PC-9 (cell line): ENCODE measurements around the gene PCLAF. TPM values are rescaled to one million over a fixed set of nuclear protein-coding genes. Genes with fewer than 3 reads are reported as not detected.

ENCODE experiments used
- BruUV-seq: library from RNA; stranded (reverse); fragments of 400-500 nt; replicated peaks from 2 replicates; lab custom pipeline; 2021; lab: Mats Ljungman, UMichigan
- CTCF ChIA-PET: fragments of 300-600 bp; sonication (Branson Sonifier 250); formaldehyde crosslinking; loops from one replicate; lab custom pipeline; 2022; ENCODE audit warnings: antibody characterized with exemption; lab: Charles Lee
- POLR2A ChIA-PET: fragments of 300-600 bp; sonication (Branson Sonifier 250); formaldehyde crosslinking; loops from one replicate; lab custom pipeline; 2022; ENCODE audit warnings: antibody characterized with exemption; ENCODE audit not compliant: unreplicated experiment; lab: Charles Lee
- DNase-seq, 2 experiments: peaks; one replicate each; pipeline versions ENCODE4 v3.0.0 to v3.0.0-alpha.2; 2015 to 2022; ENCODE audit warnings: mixed read lengths in 1 of 2
- H2AFZ ChIP-seq: fragments of 200-600 bp; sonication (generic); 2 replicates; pipeline ENCODE4 v1.8.1; 2017; ENCODE audit warnings: antibody characterized with exemption
- H3F3A ChIP-seq: fragments of 200-600 bp; sonication (generic); 2 replicates; pipeline ENCODE4 v1.8.1; 2017; ENCODE audit warnings: antibody characterized with exemption, mild to moderate bottlenecking, low read depth; ENCODE audit not compliant: insufficient read depth
- H3K27ac ChIP-seq: fragments of 200-600 bp; sonication (generic); 2 replicates; pipeline ENCODE4 v1.6.1; 2016; ENCODE audit warnings: mixed run types
- H3K27me3 ChIP-seq: fragments of 200-600 bp; sonication (generic); 2 replicates; pipeline ENCODE4 v1.6.1; 2016; ENCODE audit warnings: low read depth, mixed run types; ENCODE audit not compliant: insufficient read depth
- H3K36me3 ChIP-seq: fragments of 200-600 bp; sonication (generic); 2 replicates; pipeline ENCODE4 v1.6.1; 2016; ENCODE audit warnings: low read depth, mixed run types
- H3K4me1 ChIP-seq: fragments of 200-600 bp; sonication (generic); replicated peaks from 2 replicates; pipeline ENCODE4 v1.6.1; 2016; ENCODE audit warnings: mixed run types; ENCODE audit not compliant: insufficient read depth
- H3K4me2 ChIP-seq: fragments of 200-600 bp; sonication (generic); 2 replicates; pipeline ENCODE4 v1.6.1; 2017; ENCODE audit warnings: mixed run types
- H3K4me3 ChIP-seq: fragments of 200-600 bp; sonication (generic); 2 replicates; pipeline ENCODE4 v1.6.1; 2016; ENCODE audit warnings: mixed run types
- H3K79me2 ChIP-seq: fragments of 200-600 bp; sonication (generic); 2 replicates; pipeline ENCODE4 v1.6.1; 2017; ENCODE audit warnings: low read depth, mixed run types
- H3K9me2 ChIP-seq: fragments of 200-600 bp; sonication (generic); 2 replicates; pipeline ENCODE4 v1.8.1; 2017; ENCODE audit warnings: mild to moderate bottlenecking; ENCODE audit not compliant: insufficient read depth
- H3K9me3 ChIP-seq: fragments of 200-600 bp; sonication (generic); 2 replicates; pipeline ENCODE4 v1.8.1; 2016; ENCODE audit warnings: low read depth; ENCODE audit not compliant: insufficient read depth
- H4K20me1 ChIP-seq: fragments of 200-600 bp; sonication (generic); 2 replicates; pipeline ENCODE4 v1.8.1; 2017; ENCODE audit not compliant: insufficient read depth
- CTCF ChIP-seq: fragments of 200-600 bp; sonication (generic); conservative IDR thresholded peaks from 2 replicates; pipeline ENCODE4 v1.6.1; 2017; ENCODE audit warnings: mixed run types, antibody characterized with exemption, mild to moderate bottlenecking, moderate library complexity
- EZH2 ChIP-seq: fragments of 200-600 bp; sonication (generic); IDR thresholded peaks from 2 replicates; pipeline ENCODE4 v1.8.0; 2017; ENCODE audit warnings: antibody characterized with exemption, low read depth
- intact Hi-C: fragments of 100-400 bp; cut with micrococcal nuclease; formaldehyde crosslinking; loops from one replicate; pipeline ENCODE4 v1.10.0; 2022; ENCODE audit not compliant: unreplicated experiment
- total RNA-seq: library from RNA; stranded (reverse); gene quantifications from 2 replicates; pipeline ENCODE4 v1.2.3, GENCODE V29; 2021

PCLAF gene
- total RNA-seq, 1 experiment from 2014 or later: 70.4 TPM

DNA sequence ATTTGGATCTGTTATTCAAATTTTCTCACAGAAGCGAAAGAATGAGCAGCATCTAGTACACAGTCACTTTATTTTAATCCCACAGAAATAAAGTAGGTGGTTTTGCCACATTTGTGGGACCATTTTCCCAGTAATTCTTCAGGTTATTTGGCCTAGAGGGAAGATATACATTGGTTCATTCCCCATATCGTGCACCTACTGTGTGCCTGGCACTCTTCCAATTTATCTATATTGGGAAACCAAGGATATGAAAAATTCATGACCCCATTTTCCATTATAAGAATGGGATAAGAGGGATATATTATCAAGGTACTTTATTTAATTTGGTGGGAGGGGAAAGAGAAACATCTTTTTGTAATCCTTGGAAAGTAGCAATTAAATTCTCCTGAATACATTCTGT lies 41.5 kb upstream of the PCLAF start:
- Histone ChIP-seq H3K9me2 (no peaks in the 10 kb centered on the region), H3K27ac (no peak overlapping the region), H3K4me2 (no peak overlapping the region), H2AFZ (no peak overlapping the region), H3F3A (no peaks in the 10 kb centered on the region; the same call in 1 of the 2 replicates), H4K20me1 (no peaks in the 10 kb centered on the region), H3K27me3 (no peaks in the 10 kb centered on the region), H3K4me1 (no peaks in the 10 kb centered on the region), H3K9me3 (no peaks in the 10 kb centered on the region), H3K79me2 (no peaks in the 10 kb centered on the region), H3K36me3 (no peaks in the 10 kb centered on the region), H3K4me3 (no peak overlapping the region)
- ChIA-PET CTCF (no interaction called here), POLR2A (no interaction called here)
- DNase-seq: no peak
- TF ChIP-seq CTCF: no peak
- TF ChIP-seq EZH2: no peak
- intact Hi-C loops: loop anchor here (10.0 kb wide), 1 partner anchor 232 kb away; no protein-coding TSS in a partner anchor
- BruUV-seq: no TSS peak

GRCh38 chr15:64412216-64412615 lies 31.0 kb upstream of the PCLAF start:
- Histone ChIP-seq H3K9me3 (no peaks in the 10 kb centered on the region), H3K4me3 (no peak overlapping the region), H3K9me2 (no peaks in the 10 kb centered on the region), H3K36me3 (no peaks in the 10 kb centered on the region), H2AFZ (no peak overlapping the region), H3K4me1 (no peaks in the 10 kb centered on the region), H3K4me2 (no peak overlapping the region), H3F3A (no peaks in the 10 kb centered on the region), H3K27ac (no peak overlapping the region), H3K79me2 (no peaks in the 10 kb centered on the region), H3K27me3 (no peaks in the 10 kb centered on the region), H4K20me1 (no peaks in the 10 kb centered on the region)
- ChIA-PET CTCF (no interaction called here), POLR2A (no interaction called here)
- no peak for DNase-seq
- no peak for TF ChIP-seq EZH2
- TF ChIP-seq CTCF: no peak
- intact Hi-C loops: no loop called here
- BruUV-seq: no TSS peak

DNA sequence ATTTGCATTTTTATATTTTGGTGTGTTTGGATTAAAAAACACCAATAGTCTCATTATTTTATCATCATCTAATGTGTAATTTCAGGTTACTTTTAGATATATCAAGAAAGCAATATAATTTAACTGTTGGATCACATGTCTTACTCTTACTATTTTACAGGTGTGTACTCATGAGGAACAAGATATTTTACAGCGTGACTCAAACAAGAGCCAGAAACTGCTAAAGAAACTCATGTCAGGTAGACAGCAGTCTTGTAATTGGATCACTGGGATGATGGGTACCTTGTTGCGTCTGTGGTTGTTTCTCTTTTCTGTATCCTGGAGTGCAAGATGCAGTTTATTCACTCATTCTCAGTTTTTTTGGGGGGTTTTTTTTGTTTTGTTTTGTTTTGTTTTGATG lies 19.3 kb upstream of the PCLAF start:
- Histone ChIP-seq H3F3A (no peaks in the 10 kb centered on the region), H2AFZ (no peak overlapping the region), H3K9me2 (no peaks in the 10 kb centered on the region), H3K36me3 (no peaks in the 10 kb centered on the region), H3K27ac (no peak overlapping the region), H3K4me1 (peaks cover 4% of the 10 kb centered on the region), H3K27me3 (no peaks in the 10 kb centered on the region), H3K9me3 (no peaks in the 10 kb centered on the region), H3K4me2 (no peak overlapping the region), H4K20me1 (no peaks in the 10 kb centered on the region), H3K79me2 (no peaks in the 10 kb centered on the region), H3K4me3 (no peak overlapping the region)
- BruUV-seq: no TSS peak
- intact Hi-C loops: no loop called here
- CTCF ChIA-PET: no interaction called here
- POLR2A ChIA-PET: no interaction called here
- TF ChIP-seq CTCF: no peak
- no peak for TF ChIP-seq EZH2
- no peak for DNase-seq
